Measurements from ENCODE around the gene GRIK2.
A peak's percentile ranks its signal among the peaks of the same experiment; 100 is the strongest.

GRIK2 gene

DNA sequence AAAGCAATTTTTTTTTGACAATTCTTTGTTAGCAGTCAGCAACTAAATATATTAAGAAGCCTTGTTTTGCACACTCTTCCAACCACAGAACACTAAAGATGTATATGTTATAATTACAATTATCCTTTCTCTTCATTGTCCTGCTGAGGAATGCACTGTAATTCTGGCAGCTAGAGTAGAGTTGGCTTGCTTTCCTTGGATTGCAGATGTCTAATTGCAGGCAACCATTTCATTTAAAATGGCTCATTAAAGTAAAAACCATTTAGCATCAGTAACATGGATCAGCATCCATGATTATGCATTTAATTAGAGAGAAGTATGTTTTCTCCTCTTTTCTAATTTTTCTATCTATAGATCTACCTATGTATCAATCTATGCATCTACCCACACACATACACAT lies 335.4 kb downstream of the GRIK2 start:
- DNase-seq: no peak

DNA sequence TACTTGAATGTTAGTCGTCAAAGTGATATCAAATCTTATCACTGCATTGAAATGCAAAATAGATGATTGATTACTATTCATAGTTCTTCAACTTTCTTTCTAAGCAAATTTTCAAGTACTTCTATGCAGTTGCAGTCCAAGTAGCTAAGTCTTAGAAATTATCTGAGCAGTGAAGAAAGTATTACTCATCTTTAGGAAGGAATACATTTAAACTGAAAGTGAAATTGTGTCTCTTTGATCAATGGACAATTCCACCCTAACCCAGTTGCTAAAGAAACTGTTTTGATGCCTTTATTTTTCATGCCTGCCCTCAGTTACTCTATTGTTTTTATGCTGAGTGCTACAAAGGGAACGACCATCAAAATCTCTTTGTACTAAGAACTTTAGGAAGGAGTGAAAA lies 337.4 kb downstream of the GRIK2 start:
- no peak for DNase-seq

DNA sequence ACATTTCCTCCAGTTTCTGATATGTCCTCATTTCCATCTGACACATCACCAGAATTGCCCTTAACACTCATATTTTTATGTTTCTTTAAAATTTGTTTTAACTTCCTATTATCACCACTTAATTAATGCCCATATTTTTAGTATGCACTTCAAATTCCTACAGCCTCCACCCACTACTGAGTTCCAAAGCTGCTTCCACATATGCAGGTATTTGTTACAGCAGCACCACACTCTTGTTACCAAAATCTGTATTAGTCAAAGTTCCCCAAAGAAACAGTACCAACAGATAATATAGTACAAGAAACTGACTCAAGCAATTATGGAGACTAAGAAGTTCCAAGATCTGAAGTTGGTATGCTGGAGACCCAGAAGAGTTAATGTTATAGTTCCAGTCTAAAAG lies 340.4 kb downstream of the GRIK2 start:
- DNase-seq: no peak

DNA sequence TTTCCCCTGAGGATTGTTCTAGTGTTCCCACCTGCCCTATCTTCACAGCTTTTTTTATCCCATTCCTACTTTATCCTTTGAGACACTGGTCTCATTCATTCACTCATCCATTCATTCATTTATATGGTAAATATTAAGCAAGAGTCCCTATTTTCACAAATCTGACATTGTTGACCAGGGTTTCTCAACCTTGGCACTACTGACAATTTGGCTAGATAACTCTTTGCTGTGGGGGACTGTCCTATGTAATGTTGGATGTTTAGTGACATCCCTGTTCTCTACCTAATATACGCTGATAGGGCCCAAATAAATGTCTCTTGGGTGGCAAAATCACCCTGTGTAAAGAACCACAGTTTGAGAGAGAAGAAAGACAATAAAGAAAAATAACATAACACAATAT lies 345.0 kb downstream of the GRIK2 start:
- DNase-seq: no peak

DNA sequence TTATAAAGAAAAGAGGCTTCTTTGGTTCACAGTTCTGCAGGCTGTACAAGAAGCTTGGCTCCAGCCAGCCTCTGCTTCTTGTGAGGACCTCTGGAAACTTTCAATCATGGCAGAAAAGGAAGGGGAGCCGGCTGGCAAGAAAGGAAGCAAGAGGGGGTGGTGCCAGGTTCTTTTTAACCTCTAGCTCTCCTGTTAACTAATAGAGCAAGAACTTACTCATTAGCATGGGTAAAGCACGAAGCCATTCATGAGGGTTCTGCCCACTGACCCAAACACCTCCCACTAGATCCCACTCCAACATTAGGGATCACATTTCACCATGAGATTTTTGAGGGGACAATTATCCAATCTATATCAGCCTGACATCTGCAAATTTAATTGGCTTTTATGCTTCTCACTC lies 347.1 kb downstream of the GRIK2 start:
- DNase-seq: no peak

DNA sequence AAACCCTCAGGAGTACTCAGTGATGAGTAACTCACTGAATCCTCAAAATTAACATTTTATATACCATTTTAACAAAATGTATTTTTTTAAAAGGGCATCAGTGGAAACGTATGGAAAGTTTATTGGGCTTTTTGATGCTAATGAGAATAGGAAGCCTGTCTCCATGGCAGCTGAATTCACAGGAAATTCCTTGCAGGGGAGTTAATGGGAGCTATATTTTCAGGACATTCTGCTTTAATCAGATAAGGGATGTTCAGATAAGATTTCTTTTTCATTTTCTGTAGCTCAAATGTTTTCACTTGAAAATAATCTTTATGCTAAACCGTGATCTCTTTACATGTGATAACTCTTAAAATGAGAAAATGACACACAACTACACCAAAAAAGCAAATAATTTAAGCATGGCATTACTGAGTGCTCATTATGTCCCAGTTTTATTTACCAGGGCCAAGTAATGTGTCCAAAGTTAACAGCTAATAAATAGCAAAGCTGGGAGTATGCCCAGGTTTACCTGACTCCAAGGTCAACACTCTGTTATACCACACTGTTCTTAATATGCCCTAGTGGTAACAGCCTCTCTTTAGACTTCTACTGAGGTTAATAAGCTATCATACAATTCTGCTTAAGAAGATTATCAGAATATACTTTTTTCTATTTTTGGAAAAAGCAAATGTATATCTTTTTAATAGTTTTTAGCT lies 348.1 kb downstream of the GRIK2 start:
- no peak for DNase-seq

DNA sequence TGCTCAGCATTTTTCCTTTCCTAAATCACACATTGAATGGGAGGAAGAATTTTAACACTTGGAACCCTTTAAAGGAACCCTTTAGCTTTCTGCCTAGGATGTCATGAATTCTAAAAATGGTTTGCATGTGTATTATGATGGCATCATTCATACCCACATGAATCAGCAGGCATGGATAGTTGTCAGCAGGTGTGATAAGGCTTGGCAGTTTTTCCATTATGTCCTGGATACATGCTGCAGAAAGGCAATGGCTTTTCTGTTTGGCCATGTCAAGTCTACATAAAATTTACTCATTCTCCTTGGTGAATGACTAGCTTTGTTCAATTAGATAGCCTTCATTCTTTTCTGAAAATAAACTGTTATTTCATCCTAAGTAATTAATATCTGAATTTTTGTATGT lies 353.7 kb downstream of the GRIK2 start:
- DNase-seq: no peak

DNA sequence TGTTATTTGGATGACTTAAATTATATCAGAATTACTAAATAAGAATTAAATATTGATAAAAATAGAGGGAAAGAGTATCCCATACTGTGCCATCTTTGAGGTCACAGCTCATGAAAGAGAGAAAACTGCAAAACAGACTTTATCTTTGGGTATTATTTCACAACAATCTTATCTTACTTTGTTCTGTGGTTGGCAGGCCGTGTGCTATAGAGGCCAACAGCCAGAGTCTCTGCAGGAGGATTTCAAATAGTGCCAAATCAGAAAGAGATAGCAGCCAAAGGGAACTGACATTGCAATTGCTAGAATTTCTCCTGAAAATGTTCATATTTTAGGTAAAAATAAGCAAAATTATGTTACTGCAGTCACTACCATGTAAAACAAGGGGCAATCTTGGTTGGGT lies 354.2 kb downstream of the GRIK2 start:
- no peak for DNase-seq

DNA sequence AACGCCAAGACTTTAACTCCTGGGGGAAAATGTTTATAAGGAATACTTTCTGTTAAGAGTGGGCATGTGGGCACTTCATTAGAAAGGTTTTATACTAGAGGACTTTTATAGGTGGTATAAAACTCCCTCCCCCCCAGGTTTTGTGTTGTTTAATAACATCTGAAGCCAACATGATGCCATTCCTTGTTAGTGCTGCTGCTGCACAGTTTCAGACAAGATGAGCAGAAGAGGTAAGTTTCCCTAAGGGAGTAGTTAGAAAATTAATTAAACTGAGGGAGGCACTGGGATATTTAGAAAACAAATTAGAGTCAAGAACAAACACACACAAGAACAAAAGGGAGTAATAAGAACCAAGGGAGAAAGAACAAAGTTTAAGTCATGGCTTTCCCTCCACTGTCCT lies 362.4 kb downstream of the GRIK2 start:
- no peak for DNase-seq

DNA sequence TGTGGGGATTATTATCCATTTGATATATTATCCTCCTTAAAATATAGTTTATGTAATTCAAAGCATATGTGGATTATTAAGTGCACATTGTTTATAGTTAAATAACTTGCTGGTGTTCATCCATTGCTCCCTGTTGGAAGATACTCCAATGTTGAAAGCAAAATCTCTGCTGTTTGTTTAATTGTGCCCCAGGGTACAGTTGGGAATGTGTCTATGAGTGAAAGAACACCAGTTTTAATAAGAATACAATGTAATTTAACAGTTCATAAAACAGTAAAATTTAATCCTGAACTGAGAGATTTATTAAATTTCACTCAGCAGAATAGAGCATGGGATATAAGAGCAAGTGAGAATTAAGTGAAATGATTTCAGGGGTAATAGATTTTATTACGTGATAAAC lies 364.9 kb downstream of the GRIK2 start:
- no peak for DNase-seq

DNA sequence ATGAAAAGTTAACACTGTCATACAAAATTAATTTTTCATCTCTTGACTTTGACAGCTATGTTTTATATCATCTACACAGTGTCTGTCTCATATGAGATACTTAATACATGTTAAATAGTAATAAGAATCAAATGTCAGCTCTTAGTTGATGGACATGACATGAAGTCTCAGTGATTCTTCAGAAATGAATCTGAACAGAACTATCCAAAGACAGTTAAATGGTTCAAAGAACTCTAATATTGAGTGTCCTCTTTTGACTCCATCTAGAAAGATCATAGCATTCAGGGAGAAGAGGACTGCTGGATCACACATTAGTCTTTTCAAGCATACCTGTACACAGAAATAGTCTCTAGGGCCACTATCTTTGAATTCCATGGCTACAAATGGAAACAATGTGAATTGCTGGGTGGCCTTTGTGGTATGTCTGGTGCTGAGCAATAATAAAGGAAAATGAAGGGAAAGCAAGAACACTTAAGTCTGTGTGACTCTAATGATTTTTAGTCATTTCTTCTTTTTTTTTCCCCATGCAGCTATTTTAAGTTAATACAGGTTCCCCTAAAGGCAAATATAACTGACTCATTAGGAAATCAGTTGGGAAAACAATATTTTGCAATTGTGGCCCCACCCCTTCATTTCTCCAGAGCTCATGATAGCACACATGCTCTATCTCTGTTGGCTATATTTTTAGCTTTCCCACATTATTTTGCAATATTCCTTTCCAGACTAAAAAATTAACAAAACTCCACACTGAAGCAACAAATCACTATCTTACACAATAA lies 367.5 kb downstream of the GRIK2 start:
- DNase-seq: peak in 1 of 2 donors; percentile 13

DNA sequence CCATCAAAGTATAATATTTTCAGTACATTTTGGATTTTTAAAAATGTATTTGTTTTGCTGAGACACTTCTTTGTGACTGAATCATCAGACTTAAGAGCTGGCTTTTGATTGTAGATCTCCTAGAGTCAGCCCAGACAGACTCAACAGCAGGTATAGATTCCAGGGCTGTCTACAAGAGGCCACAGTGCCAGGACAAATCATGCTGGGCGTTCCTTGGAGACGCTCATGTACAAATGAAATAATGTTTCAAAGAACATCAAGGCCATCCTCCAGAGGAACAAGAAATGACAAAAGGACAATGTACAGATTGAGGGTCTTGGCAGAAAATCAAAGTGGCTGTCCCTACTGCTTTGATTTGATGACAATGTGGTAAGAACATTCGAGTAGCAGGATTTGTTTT lies 369.3 kb downstream of the GRIK2 start:
- DNase-seq: no peak

DNA sequence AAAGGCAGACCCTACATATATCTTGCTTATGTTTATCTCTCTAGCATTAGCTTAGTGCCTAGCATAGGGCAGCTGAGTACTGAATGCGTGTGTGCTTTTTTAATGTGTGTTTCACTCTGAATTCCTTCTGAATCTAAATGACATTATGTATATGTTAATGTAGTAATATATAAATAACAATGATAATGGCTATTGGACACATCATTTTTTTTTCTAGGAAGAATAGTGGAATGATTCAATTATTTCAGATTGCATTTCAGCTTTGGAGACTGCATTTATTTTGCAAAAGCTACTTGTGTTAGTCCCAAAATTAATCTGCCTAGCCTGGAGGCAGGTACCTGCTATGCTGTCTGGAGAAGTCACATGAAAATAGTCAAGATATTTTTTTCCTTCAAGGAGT lies 371.8 kb downstream of the GRIK2 start:
- no peak for DNase-seq

DNA sequence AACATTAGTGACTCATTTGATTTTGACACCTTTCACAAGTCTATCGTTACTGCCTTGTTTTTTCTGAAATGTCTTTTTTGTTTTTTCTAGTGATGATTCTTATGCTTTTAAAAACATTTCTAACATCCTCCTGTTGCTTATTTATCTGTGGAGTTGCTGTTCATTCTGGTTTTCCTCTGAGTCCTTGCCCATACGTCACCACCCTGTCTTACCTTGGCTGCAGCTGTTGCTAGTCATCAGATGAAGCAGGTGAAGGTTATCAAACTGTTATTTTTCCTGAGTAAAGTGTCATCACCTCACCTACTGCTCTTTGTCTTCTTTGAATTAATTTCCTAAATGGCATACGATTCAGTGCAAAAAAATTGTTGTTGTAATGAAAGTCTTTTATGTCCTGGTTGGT lies 376.6 kb downstream of the GRIK2 start:
- DNase-seq: no peak

DNA sequence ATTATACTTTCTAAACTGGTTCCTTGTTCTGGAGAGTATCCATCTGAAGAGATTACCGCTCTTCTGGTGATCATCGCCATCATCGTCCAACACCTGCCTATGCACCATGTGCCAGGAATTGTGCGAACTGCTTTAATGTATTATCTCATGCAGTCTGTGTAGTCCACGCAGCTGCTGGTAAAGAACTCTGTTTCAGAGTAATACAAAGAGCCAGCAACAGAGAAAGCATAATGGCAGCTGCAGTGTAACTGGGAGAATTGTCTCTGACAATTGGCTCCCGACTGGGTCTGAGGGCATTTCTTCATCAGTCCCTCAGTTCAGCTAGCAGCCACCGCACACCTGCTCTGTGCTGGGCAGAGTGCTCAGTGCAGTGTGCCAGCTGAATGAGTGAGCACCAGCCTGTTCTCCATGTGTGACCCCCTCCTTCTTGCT lies 383.4 kb downstream of the GRIK2 start:
- no peak for DNase-seq

DNA sequence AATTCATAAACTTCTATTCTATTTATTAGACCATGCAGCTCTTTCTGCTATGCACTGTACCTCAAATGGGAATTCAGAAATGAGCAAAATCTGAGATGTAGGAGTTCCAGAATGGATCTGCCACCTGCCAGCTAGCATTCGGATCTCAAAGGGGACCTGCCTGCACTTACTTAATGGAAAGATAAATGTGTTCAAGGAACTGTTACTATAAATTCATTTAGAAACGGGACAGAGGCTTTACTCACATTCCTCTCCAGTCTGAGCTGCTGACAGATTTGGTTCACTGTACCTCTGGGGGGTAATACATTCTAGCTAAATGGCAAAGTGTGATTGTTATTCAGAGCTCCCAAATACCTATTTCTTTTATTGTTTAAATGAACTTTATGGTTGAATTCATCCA lies 384.1 kb downstream of the GRIK2 start:
- no peak for DNase-seq

DNA sequence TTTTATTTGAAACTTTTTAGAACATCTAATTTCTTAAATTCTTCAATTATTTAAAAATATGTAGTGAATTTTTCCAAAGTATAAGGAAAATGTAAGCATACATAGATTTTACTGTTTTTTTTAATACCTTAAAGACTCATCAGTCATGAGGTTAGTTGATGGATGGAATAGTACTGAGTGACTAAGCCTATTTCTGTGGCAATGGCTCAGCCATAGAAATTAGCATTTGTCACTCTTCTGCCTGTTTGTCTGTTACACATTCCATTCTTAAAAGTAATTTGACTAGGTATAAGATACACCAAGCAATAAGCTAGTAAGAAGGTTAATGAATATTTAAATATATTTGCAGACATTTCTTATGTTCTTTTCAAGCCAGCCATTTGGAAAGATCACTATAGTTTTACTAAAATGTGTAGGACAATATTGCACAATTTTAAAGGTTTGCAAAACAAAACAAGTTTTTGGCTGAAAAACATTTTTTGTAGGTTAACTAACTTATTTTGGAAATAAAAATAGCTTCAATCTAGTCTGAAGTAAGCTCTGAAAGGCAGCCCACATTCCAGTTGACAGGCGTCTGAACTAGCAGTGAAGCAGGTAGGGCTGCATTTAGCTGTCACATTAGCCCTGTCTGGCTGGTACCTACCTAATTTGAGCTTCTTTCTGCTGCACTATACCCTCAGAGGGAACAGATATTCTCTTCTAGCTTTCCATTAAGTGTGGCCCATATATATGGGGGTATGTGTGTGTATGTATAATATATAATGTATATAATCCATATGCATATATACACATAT lies 385.7 kb downstream of the GRIK2 start:
- DNase-seq: no peak

DNA sequence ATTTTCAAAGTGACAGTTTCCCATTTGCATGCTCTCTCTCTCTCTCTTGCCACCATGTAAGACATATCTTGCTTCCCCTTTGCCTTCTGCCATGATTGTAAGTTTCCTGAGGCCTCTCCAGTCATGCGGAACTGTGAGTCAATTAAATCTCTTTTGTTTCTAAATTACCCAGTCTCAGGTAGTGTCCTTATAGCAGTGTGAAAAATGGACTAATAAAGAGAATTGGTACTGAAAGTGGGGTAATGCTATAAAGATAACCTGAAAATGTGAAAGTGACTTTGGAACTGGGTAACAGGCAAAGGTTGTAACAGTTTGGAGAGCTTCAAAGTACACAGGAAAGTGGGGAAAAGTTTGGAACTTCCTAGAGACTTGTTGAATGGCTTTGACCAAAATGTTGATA lies 389.8 kb downstream of the GRIK2 start:
- no peak for DNase-seq

DNA sequence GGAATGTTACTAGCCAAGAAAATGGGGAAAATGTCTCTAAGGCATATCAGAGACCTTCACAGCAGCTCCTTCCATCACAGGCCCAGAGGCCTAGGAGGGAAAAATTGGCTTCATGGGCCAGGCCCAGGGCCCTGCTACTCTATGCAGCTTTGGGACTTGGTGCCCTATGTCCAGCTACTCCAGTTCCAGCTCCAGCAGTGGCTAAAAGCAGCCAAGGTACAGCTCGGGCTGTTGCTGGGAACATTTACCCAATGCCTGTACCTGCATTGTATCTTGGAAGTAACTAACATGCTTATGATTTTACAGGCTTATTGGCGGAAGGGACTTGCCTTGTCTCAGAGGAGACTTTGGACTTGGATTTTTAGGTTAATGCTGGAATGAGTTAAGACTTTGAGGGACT lies 390.6 kb downstream of the GRIK2 start:
- no peak for DNase-seq

DNA sequence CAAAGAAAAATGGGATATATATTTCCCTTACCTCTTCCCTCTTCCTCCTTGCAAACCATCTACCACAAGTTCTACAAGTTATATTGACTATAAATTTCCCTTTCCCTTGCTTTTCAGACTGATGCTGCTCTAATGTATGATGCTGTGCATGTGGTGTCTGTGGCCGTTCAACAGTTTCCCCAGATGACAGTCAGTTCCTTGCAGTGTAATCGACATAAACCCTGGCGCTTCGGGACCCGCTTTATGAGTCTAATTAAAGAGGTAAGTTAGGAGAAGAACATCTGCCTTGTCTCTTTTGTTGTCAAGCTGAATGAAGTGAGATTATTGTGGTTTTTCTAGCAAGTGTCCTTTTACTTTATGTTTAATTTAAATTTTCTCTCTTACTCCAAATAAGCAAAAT lies 406.0 kb downstream of the GRIK2 start:
- no peak for DNase-seq

DNA sequence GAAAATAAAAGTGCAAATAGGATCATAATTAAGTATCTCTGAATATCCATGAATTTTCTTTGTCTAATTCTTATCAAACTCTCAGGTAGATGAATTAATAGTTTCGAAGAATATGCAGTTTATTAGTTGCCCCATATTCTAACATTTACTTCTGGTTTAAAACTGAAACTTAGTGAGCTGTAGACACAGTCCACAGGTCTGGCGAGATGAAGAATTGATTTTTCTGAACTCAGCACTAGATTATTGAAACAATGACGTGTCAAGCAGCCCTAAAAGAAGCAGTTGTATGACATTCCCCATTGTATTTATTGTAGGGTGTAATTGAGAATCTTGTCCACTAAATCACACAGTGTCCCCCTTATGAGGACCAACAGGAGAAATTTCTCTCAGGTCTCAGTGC lies 407.1 kb downstream of the GRIK2 start:
- DNase-seq: no peak

DNA sequence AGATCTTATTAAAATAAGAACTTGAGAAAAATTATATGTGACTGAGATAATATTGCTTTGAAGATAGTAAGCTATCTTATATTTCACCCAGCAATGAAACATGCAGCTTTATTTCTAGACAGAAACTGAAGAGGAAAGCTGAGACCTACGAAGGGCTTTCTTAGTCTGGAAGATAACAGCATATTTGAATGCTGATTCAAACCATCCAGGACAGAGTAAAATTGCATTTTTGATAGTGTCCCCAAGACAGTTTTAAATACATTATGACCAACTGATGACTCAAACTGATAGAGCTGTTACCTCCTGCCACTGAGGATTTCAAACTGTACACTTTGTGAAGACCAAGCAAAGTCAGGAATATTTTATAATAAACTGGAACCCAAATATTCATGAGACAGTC lies 409.6 kb downstream of the GRIK2 start:
- DNase-seq: no peak

DNA sequence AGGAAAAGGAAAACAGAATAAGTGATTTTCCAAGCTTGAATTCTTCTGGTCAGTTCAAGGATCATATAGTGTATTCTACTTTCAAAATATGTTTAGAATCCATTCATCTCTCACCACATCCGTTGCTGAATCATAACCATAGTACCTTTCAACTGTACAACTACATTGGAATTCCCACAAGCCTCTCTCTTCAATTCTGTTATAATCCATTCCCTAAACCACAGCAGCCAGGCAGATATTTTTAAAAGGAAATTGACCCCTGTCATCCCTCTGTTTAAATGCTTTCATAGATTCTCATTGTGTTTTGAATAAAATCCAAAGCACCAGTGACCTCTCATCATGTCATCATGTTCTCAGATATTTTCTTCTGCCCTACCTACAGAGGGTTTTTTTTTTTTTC lies 412.7 kb downstream of the GRIK2 start:
- no peak for DNase-seq

DNA sequence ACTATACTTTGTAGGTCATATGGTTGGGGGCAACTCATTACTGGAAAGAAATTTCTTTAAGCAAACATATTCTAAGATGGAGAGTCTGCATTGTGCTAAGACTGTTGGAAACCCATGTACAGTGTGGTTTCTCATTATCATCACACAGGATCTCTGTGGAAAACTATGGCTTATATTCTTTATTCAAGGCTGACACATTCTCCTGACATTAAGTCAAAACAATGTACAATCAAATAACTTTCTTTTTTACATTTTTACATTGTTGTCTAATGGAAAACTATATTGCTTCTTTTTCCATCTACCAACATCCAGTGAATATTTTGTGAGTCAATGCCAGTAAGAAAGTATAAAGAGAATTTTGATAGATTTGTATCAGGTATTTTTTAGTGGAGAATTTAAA lies 417.6 kb downstream of the GRIK2 start:
- no peak for DNase-seq

All from CD4-positive, alpha-beta T cell treated with Interferon alpha-2 for 1 hour (primary cell).